ENCODE results near the gene ADGRG4. TPM values are rescaled to one million over a fixed set of nuclear protein-coding genes. Genes with fewer than 3 reads are reported as not detected.

The ADGRG4 gene
- total and polyA plus RNA-seq, 9 donors: 0.01 to 2.0 (median 0.34) TPM; not detected in 2

DNA sequence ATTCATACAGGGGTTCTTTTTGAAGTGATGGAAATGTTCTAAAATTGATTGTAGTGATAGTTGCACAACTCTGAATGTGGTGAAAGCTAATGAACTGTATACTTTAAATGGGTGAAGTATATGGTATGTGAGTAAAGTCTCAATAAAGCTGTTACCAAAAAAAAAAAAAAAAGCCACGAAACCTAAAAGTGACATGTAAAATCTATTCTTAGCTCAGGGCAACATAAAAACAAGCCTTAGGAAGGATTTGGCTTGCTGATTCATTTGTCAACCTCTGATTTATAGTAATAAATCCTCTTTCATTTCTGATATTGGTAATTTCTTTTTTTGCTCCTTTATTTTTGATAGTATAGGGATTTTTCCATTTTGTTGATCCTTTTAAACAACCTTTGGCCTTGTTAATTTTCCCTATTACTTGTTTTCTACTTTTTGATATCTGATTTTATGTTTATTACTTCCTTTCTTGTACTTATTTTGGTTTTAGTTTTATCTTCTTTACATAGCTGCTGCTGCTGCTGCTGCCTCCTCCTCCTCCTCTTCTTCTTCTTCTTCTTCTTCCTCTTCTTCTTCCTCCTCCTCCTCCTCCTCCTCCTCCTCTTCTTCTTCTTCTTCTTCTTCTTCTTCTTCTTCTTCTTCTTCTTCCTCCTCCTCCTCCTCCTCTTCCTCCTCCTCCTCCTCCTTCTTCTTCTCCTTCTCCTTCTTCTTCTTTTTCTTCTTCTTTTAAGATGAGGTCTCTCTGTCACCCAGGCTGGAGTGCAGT, 79.4 kb downstream of the ADGRG4 start:
- Histone ChIP-seq H3K4me3 (no peak overlapping the region), H3K9me3 (no peaks in the 10 kb centered on the region), H3K36me3 (no peaks in the 10 kb centered on the region), H3K4me1 (ENCODE audit: insufficient read depth) (no peaks in the 10 kb centered on the region), H3K27ac (no peak overlapping the region), H3K27me3 (no peaks in the 10 kb centered on the region)
- TF ChIP-seq EP300 (IDR thresholded peaks at IDR 0.05): no peak
- WGBS, 3 donors: 58 to 72% (median 63%) methylated on average over 1 of the region's 1 CpG
- DNase-seq: no peak
- intact Hi-C loops (cut with DNase I): no loop called here

DNA sequence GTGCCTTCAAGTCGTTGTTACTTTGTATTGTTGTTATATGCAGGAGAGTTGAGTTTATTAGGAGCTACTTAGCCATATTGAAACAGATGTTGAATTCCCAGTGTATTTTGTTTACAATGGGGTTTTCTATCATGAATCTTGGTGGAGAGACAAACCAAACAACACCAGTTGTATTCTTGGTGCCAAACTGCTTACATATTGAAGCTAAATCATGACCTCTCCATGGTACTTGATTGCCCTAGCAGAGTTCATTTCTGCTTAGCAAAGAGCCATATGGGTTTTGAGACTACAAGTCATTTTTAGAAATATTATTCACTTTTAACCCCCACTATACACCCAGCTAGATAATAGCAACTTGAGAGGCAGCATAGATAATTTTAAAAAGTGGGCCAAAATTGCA, 85.4 kb downstream of the ADGRG4 start:
- Histone ChIP-seq H3K4me3 (no peak overlapping the region), H3K4me1 (ENCODE audit: insufficient read depth) (peaks cover 2% of the 10 kb centered on the region), H3K27me3 (no peaks in the 10 kb centered on the region), H3K27ac (no peak overlapping the region), H3K9me3 (no peaks in the 10 kb centered on the region), H3K36me3 (no peaks in the 10 kb centered on the region)
- TF ChIP-seq EP300 (IDR thresholded peaks at IDR 0.05) (no peak), POLR2A (IDR thresholded peaks at IDR 0.05) (no peak)
- TF ChIP-seq, protein P1, sequence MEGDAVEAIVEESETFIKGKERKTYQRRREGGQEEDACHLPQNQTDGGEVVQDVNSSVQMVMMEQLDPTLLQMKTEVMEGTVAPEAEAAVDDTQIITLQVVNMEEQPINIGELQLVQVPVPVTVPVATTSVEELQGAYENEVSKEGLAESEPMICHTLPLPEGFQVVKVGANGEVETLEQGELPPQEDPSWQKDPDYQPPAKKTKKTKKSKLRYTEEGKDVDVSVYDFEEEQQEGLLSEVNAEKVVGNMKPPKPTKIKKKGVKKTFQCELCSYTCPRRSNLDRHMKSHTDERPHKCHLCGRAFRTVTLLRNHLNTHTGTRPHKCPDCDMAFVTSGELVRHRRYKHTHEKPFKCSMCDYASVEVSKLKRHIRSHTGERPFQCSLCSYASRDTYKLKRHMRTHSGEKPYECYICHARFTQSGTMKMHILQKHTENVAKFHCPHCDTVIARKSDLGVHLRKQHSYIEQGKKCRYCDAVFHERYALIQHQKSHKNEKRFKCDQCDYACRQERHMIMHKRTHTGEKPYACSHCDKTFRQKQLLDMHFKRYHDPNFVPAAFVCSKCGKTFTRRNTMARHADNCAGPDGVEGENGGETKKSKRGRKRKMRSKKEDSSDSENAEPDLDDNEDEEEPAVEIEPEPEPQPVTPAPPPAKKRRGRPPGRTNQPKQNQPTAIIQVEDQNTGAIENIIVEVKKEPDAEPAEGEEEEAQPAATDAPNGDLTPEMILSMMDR (IDR thresholded peaks at IDR 0.05): no peak
- intact Hi-C loops (cut with DNase I): no loop called here
- WGBS, 3 donors: 12 to 20% (median 16%) methylated on average over 1 of the region's 1 CpG
- no peak for DNase-seq

DNA sequence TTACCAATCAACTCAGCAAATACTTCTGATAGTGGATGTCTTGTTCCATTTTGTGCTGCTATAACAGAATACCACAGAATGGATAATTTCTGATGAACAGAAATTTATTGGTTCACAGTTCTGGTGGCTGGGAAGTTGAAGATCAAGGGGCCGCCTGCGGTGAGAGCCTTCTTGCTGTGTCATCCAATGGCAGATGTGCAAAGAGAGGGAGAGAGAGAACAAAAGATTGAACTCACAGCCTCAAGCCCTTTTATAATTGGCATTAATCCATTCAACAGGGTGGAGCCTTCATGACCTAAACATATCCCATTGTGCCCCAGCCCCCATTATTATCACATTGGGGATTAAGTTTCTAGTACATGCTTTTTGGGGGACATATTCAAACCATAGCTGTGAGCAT, 86.1 kb downstream of the ADGRG4 start:
- Histone ChIP-seq H3K4me3 (no peak overlapping the region), H3K27ac (no peak overlapping the region), H3K27me3 (no peaks in the 10 kb centered on the region), H3K36me3 (no peaks in the 10 kb centered on the region), H3K9me3 (no peaks in the 10 kb centered on the region), H3K4me1 (ENCODE audit: insufficient read depth) (peaks cover 2% of the 10 kb centered on the region)
- intact Hi-C loops (cut with DNase I): no loop called here
- WGBS, 3 donors: 70 to 88% (median 88%) methylated on average over 2 of the region's 2 CpGs
- no peak for DNase-seq
- TF ChIP-seq, protein P1 (IDR thresholded peaks at IDR 0.05): no peak
- TF ChIP-seq POLR2A (IDR thresholded peaks at IDR 0.05) (no peak), EP300 (IDR thresholded peaks at IDR 0.05) (no peak)

DNA sequence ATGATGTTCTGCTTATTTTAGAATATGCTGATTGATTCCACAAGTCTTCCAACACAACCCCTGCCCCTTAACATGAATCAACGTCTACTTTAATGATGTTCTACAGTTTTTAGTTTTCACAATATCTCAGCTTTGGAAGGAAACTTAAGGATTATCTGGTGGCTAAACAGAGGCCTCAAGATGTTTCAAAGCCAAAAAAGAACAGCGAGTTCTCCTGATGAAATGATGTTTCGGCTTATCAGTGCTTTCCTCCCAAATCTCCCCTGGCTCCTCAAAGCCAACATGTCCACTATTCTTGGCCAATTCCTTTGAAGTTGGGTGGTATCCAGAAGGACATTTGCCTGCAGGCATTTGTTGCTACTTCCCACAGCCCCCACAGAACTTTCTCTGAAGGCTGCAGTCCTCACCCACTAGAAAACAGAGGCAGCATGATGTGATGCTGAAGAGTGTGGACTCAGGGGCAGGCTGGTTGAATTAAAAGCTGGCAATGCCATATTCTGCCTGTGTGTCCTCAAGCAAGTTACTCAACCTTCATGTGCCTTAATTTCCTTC, 87.3 kb downstream of the ADGRG4 start:
- Histone ChIP-seq H3K4me3 (no peak overlapping the region), H3K4me1 (ENCODE audit: insufficient read depth) (peaks cover 2% of the 10 kb centered on the region), H3K27me3 (no peaks in the 10 kb centered on the region), H3K36me3 (no peaks in the 10 kb centered on the region), H3K27ac (peak overlapping the region in 1 of 2 donors; percentile 17), H3K9me3 (no peaks in the 10 kb centered on the region)
- DNase-seq: peak; percentile 30 to 60 (median 40)
- TF ChIP-seq, protein P1 (IDR thresholded peaks at IDR 0.05): no peak
- no peak for TF ChIP-seq EP300 (IDR thresholded peaks at IDR 0.05)
- no peak for TF ChIP-seq POLR2A (IDR thresholded peaks at IDR 0.05)
- intact Hi-C loops (cut with DNase I): no loop called here
- 33 to 37% (median 34%) methylated on average over 3 of the region's 3 CpGs for WGBS, 3 donors

DNA sequence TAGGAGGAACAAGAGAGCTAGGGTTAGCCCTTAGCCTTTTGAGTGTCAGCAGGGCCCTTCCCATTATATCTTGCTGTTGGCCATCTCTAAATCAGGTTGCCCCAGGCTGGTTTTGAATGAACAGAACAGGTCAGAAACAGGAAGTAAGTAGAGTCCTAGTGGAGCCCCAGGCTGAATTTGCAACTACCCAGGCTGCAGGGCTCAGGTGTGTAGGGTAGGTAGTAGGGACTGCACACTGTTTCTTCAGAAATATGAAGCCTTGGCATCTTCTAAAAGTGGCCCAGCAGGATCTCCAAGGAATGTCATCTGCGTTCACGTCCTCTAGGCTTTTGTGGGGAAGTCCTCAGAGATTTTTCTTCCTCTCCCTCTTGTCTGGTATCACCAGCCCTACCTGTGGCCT, 90.2 kb downstream of the ADGRG4 start:
- Histone ChIP-seq H3K9me3 (no peaks in the 10 kb centered on the region), H3K4me3 (no peak overlapping the region), H3K36me3 (no peaks in the 10 kb centered on the region), H3K4me1 (ENCODE audit: insufficient read depth) (peaks cover 2% of the 10 kb centered on the region), H3K27ac (no peak overlapping the region), H3K27me3 (no peaks in the 10 kb centered on the region)
- WGBS, 3 donors: 74 to 79% (median 78%) methylated on average over 2 of the region's 2 CpGs
- TF ChIP-seq POLR2A (IDR thresholded peaks at IDR 0.05) (no peak), EP300 (IDR thresholded peaks at IDR 0.05) (no peak)
- TF ChIP-seq, protein P1 (IDR thresholded peaks at IDR 0.05): no peak
- intact Hi-C loops (cut with DNase I): no loop called here
- DNase-seq: no peak
